Measurements from ENCODE around the gene PRCP. TPM values are rescaled to one million over a fixed set of nuclear protein-coding genes. Genes with fewer than 3 reads are reported as not detected.
"Not testable (repeated sequence)": the region's sequence is repeated elsewhere in the genome, so short reads cannot be mapped to it uniquely, and the experiment has no call there.

The PRCP gene
- total and polyA plus RNA-seq, 5 donors from 2014 or later = 19.7 to 41.9 (median 27.9) TPM

GRCh38 chr11:82857145-82857544 lies 43.1 kb downstream of the PRCP start:
- Mint-ChIP-seq H3K27me3 (no peaks in the 10 kb centered on the region), H3K27ac (no peak overlapping the region), H3K4me1 (peaks cover 0 to 9% (median 0%) of the 10 kb centered on the region in 4 donors), H3K4me3 (no peak overlapping the region), H3K36me3 (peaks cover 22% of the 10 kb centered on the region), H3K9me3 (no peaks in the 10 kb centered on the region)
- Histone ChIP-seq H3K9me3 (ENCODE audit: control insufficient read depth in 2 of 2, low read length in 2 of 2) (no peaks in the 10 kb centered on the region), H3K4me1 (ENCODE audit: control insufficient read depth, insufficient read depth, low read length, poor library complexity, severe bottlenecking) (no peaks in the 10 kb centered on the region), H3K4me3 (ENCODE audit: low read depth, low read length) (no peak overlapping the region), H3K27me3 (ENCODE audit: control insufficient read depth, insufficient read depth, low read length) (no peaks in the 10 kb centered on the region), H3K36me3 (ENCODE audit: control insufficient read depth, insufficient read depth, low read length) (no peaks in the 10 kb centered on the region), H3K27ac (ENCODE audit: insufficient read depth, low read length, poor library complexity, severe bottlenecking) (no peak overlapping the region)
- DNase-seq = no peak
- no peak for ATAC-seq (ENCODE audit: low read depth in 2 of 2)

- H3K36me3 Mint-ChIP-seq = peaks cover 22% of the 10 kb centered on the region
- no peak overlapping the region for H3K27ac Mint-ChIP-seq
- Histone ChIP-seq H3K4me3 (ENCODE audit: low read depth, low read length) (no peak overlapping the region), H3K36me3 (ENCODE audit: control insufficient read depth, insufficient read depth, low read length) (no peaks in the 10 kb centered on the region), H3K27me3 (ENCODE audit: control insufficient read depth, insufficient read depth, low read length) (no peaks in the 10 kb centered on the region), H3K9me3 (ENCODE audit: control insufficient read depth in 2 of 2, low read length in 2 of 2) (no peaks in the 10 kb centered on the region), H3K27ac (ENCODE audit: insufficient read depth, low read length, poor library complexity, severe bottlenecking) (no peak overlapping the region), H3K4me1 (ENCODE audit: control insufficient read depth, insufficient read depth, low read length, poor library complexity, severe bottlenecking) (no peaks in the 10 kb centered on the region)
- no peaks in the 10 kb centered on the region for H3K9me3 Mint-ChIP-seq
- no peaks in the 10 kb centered on the region for H3K27me3 Mint-ChIP-seq
- peaks cover 0 to 7% (median 0%) of the 10 kb centered on the region in 4 donors for H3K4me1 Mint-ChIP-seq
- DNase-seq = no peak
- no peak for ATAC-seq (ENCODE audit: low read depth in 2 of 2)
- no peak overlapping the region for H3K4me3 Mint-ChIP-seq
Measured at GRCh38 chr11:82855616-82856015, 44.6 kb downstream of the PRCP start.

GRCh38 chr11:82854916-82855315 lies 45.3 kb downstream of the PRCP start:
- H3K36me3 Mint-ChIP-seq = peaks cover 22% of the 10 kb centered on the region
- not testable (repeated sequence) for H3K9me3 ChIP-seq (ENCODE audit: control insufficient read depth in 2 of 2, low read length in 2 of 2); H3K36me3 ChIP-seq (ENCODE audit: control insufficient read depth, insufficient read depth, low read length); ATAC-seq (ENCODE audit: low read depth in 2 of 2); H3K4me3 ChIP-seq (ENCODE audit: low read depth, low read length); H3K27ac Mint-ChIP-seq; H3K4me1 ChIP-seq (ENCODE audit: control insufficient read depth, insufficient read depth, low read length, poor library complexity, severe bottlenecking); H3K4me1 Mint-ChIP-seq; H3K27me3 ChIP-seq (ENCODE audit: control insufficient read depth, insufficient read depth, low read length); H3K9me3 Mint-ChIP-seq; H3K27ac ChIP-seq (ENCODE audit: insufficient read depth, low read length, poor library complexity, severe bottlenecking); DNase-seq; H3K4me3 Mint-ChIP-seq; H3K27me3 Mint-ChIP-seq

- H3K36me3 ChIP-seq (ENCODE audit: control insufficient read depth, insufficient read depth, low read length) = no peaks in the 10 kb centered on the region
- no peaks in the 10 kb centered on the region for H3K27me3 ChIP-seq (ENCODE audit: control insufficient read depth, insufficient read depth, low read length)
- H3K4me1 ChIP-seq (ENCODE audit: control insufficient read depth, insufficient read depth, low read length, poor library complexity, severe bottlenecking) = no peaks in the 10 kb centered on the region
- no peaks in the 10 kb centered on the region for H3K9me3 ChIP-seq (ENCODE audit: control insufficient read depth in 2 of 2, low read length in 2 of 2)
- Mint-ChIP-seq H3K9me3 (no peaks in the 10 kb centered on the region), H3K4me3 (no peak overlapping the region), H3K36me3 (peaks cover 22% of the 10 kb centered on the region), H3K4me1 (peaks cover 0 to 7% (median 0%) of the 10 kb centered on the region in 4 donors), H3K27me3 (no peaks in the 10 kb centered on the region), H3K27ac (no peak overlapping the region)
- H3K4me3 ChIP-seq (ENCODE audit: low read depth, low read length) = no peak overlapping the region
- H3K27ac ChIP-seq (ENCODE audit: insufficient read depth, low read length, poor library complexity, severe bottlenecking) = no peak overlapping the region
- peak in 1 of 3 donors; percentile 9 for DNase-seq
- no peak for ATAC-seq (ENCODE audit: low read depth in 2 of 2)
Measured at GRCh38 chr11:82854242-82854641, 46.0 kb downstream of the PRCP start.

GRCh38 chr11:82848829-82849228 lies 51.4 kb downstream of the PRCP start:
- Mint-ChIP-seq H3K9me3 (no peaks in the 10 kb centered on the region), H3K4me3 (no peak overlapping the region), H3K36me3 (peaks cover 9% of the 10 kb centered on the region), H3K27ac (no peak overlapping the region), H3K27me3 (no peaks in the 10 kb centered on the region), H3K4me1 (peaks cover 0 to 2% (median 0%) of the 10 kb centered on the region in 4 donors)
- Histone ChIP-seq H3K27ac (ENCODE audit: insufficient read depth, low read length, poor library complexity, severe bottlenecking) (no peak overlapping the region), H3K36me3 (ENCODE audit: control insufficient read depth, insufficient read depth, low read length) (no peaks in the 10 kb centered on the region), H3K4me1 (ENCODE audit: control insufficient read depth, insufficient read depth, low read length, poor library complexity, severe bottlenecking) (no peaks in the 10 kb centered on the region), H3K9me3 (ENCODE audit: control insufficient read depth in 2 of 2, low read length in 2 of 2) (no peaks in the 10 kb centered on the region), H3K27me3 (ENCODE audit: control insufficient read depth, insufficient read depth, low read length) (no peaks in the 10 kb centered on the region), H3K4me3 (ENCODE audit: low read depth, low read length) (no peak overlapping the region)
- ATAC-seq (ENCODE audit: low read depth in 2 of 2) (no peak), DNase-seq (no peak)

GRCh38 chr11:82845356-82846353 lies 54.6 kb downstream of the PRCP start:
- H3K27me3 ChIP-seq (ENCODE audit: control insufficient read depth, insufficient read depth, low read length) = no peaks in the 10 kb centered on the region
- H3K27ac ChIP-seq (ENCODE audit: insufficient read depth, low read length, poor library complexity, severe bottlenecking) = no peak overlapping the region
- no peak for DNase-seq
- H3K9me3 ChIP-seq (ENCODE audit: control insufficient read depth in 2 of 2, low read length in 2 of 2) = no peaks in the 10 kb centered on the region
- H3K4me3 ChIP-seq (ENCODE audit: low read depth, low read length) = no peak overlapping the region
- Mint-ChIP-seq H3K4me3 (no peak overlapping the region), H3K27me3 (no peaks in the 10 kb centered on the region), H3K4me1 (no peaks in the 10 kb centered on the region), H3K27ac (no peak overlapping the region), H3K36me3 (peaks cover 7% of the 10 kb centered on the region), H3K9me3 (no peaks in the 10 kb centered on the region)
- ATAC-seq (ENCODE audit: low read depth in 2 of 2) = no peak
- H3K36me3 ChIP-seq (ENCODE audit: control insufficient read depth, insufficient read depth, low read length) = no peaks in the 10 kb centered on the region
- no peaks in the 10 kb centered on the region for H3K4me1 ChIP-seq (ENCODE audit: control insufficient read depth, insufficient read depth, low read length, poor library complexity, severe bottlenecking)

GRCh38 chr11:82843057-82843795 lies 57.0 kb downstream of the PRCP start:
- Histone ChIP-seq H3K27ac (ENCODE audit: insufficient read depth, low read length, poor library complexity, severe bottlenecking) (no peak overlapping the region), H3K4me1 (ENCODE audit: control insufficient read depth, insufficient read depth, low read length, poor library complexity, severe bottlenecking) (no peaks in the 10 kb centered on the region), H3K36me3 (ENCODE audit: control insufficient read depth, insufficient read depth, low read length) (no peaks in the 10 kb centered on the region), H3K9me3 (ENCODE audit: control insufficient read depth in 2 of 2, low read length in 2 of 2) (no peaks in the 10 kb centered on the region), H3K4me3 (ENCODE audit: low read depth, low read length) (no peak overlapping the region), H3K27me3 (ENCODE audit: control insufficient read depth, insufficient read depth, low read length) (no peaks in the 10 kb centered on the region)
- no peaks in the 10 kb centered on the region for H3K27me3 Mint-ChIP-seq
- H3K4me1 Mint-ChIP-seq = no peaks in the 10 kb centered on the region
- H3K4me3 Mint-ChIP-seq = no peak overlapping the region
- no peak overlapping the region for H3K27ac Mint-ChIP-seq
- ATAC-seq (ENCODE audit: low read depth in 2 of 2) (no peak), DNase-seq (no peak)
- no peaks in the 10 kb centered on the region for H3K9me3 Mint-ChIP-seq
- H3K36me3 Mint-ChIP-seq = peaks cover 18% of the 10 kb centered on the region
